ENCODE measurements around the gene PTPN22. TPM values are rescaled to one million over a fixed set of nuclear protein-coding genes. Genes with fewer than 3 reads are reported as not detected.

The PTPN22 gene
- total RNA-seq, 1 donor from 2014 or later, result 0.70 TPM

DNA sequence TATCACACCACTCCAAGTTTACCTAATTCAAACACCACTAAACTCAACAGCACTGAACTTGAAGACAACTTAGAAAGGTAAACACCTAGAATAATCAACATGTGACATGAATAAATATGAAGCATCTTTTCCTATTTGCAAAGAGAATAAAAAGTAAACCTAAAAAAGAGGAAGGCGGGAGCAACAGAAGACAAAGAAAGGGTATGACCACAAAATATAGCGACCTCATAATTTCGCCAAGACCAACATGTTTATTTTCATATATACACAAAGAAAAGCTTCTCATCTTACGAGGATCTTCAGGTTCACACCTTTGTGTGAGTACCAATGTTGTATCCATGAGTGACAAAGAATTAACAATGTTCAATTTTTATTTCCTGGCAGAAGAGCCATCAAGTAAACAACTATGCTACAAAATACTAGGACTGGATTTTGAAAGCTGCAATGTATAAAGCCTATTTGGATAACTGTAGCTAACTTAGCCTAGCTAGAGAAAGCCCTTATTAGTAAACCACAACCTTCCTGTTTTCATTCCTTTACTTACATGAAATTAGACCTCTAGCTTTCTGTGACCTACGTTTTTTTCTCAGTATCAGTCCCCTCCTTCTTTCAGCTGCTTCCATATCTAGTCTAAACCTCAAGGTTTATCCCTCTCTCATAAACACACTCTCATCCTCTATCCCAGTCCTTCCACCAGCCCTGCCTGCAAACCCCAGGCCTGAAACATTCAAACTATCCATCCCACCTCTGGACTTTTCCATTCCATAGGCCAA, 91.0 kb downstream of the PTPN22 start:
- no peak for DNase-seq (ENCODE audit: low spot score)
- intact Hi-C loops (cut with DNase I), result no loop called here

DNA sequence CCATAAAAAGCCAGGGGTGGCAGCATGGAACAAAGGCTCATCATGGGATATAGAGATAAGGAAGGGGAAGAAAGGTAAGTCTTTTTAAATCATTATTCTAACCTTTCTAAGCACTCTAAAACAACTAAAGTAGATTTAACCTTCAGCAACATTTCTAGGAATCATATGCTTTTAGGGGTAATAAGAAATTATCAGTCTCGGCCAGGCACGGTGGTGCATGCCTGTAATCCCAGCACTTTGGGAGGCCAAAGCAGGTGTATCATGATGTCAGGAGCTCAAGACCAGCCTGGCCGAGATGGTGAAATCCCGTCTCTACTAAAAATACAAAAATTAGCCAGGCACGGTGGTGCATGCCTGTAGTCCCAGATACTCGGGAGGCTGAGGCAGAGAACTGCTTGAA, 92.0 kb downstream of the PTPN22 start:
- no peak for DNase-seq (ENCODE audit: low spot score)
- intact Hi-C loops (cut with DNase I), result no loop called here

DNA sequence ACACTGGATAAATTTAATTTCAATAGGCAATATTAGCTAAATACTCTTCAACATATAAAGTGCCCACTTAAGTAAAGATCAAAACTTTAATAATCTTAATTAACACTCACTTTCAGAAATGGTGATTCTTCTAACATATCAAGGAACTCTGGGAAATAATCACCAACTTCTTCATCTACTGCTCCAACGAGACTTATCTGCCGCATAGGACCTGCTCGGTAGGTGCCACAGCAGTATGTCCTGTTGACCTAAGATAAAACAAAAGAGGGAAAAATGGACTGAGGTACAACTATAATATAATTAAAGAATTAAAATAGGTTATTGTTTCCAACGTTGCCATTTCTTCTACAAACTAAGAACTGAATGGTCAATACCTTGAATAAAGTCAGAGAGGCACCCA, 94.0 kb downstream of the PTPN22 start:
- intact Hi-C loops (cut with DNase I), result no loop called here
- no peak for DNase-seq (ENCODE audit: low spot score)

DNA sequence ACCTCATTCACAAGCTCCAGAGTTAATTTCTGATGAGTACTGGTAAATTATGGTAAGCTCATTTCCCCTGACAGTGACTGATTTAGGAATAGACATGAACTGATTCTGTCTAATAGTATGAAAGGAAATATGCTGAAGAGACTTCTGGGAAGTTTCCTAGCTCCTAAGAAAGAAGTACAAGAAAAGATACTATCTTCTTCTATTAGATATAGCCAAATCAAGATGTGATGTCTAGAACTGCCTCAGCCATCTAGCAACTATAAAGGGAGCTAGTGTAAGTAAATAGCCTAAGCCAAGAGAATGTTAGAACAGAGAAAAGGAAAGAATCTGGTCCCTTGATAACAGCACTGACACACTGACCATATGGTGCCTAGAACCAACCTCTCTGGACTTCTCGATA, 101.5 kb downstream of the PTPN22 start:
- intact Hi-C loops (cut with DNase I), result no loop called here
- DNase-seq (ENCODE audit: low spot score), result no peak

DNA sequence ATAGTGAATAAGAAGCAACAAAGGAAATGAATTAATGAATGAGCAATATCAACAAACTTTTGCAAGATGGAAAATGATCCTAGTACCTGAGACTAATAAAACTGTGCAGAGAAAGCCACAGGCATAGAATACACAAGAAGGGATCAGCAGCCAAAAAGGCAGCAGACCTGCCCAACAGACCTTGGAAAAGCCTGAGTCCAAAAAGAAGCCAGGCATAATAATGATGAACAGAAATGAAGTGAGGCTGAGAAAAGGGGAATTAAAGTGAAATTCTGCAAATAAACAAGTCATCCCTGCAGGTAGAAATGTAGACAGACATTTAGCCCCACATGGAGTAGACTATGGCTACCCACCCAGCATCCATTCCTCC, 101.9 kb downstream of the PTPN22 start:
- DNase-seq (ENCODE audit: low spot score), result no peak
- intact Hi-C loops (cut with DNase I), result no loop called here

DNA sequence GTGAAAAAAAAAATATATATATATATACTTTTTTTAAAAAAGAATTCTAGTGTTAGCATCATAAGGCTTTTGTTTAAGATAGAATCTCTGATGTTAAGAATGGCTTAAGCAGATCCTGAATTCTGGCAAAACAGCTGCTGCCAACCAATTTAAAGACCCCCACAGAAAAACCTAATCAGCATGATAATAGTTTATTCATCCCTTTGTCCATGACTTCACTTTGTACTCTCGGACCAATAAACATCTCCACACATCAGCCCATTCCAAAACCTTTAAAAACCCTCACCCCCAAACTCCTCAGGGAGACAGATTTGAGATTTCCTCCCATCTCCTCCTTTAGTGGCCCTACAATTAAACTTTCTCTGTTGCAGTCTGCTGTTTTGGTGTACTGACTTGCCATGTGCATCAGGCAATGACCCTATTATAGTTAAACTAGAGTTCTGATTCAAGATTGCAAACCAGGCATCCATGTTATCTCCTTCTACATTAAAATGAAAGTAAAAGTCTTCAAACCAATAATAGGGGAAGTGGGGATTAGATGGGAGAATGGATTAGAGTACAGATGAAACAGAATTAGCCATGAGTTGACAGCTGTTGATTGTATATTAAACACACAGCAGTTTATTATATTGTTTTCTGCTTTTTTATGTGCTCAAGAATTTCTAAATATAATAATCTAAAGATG, 102.5 kb downstream of the PTPN22 start:
- intact Hi-C loops (cut with DNase I), result no loop called here
- DNase-seq (ENCODE audit: low spot score), result no peak

DNA sequence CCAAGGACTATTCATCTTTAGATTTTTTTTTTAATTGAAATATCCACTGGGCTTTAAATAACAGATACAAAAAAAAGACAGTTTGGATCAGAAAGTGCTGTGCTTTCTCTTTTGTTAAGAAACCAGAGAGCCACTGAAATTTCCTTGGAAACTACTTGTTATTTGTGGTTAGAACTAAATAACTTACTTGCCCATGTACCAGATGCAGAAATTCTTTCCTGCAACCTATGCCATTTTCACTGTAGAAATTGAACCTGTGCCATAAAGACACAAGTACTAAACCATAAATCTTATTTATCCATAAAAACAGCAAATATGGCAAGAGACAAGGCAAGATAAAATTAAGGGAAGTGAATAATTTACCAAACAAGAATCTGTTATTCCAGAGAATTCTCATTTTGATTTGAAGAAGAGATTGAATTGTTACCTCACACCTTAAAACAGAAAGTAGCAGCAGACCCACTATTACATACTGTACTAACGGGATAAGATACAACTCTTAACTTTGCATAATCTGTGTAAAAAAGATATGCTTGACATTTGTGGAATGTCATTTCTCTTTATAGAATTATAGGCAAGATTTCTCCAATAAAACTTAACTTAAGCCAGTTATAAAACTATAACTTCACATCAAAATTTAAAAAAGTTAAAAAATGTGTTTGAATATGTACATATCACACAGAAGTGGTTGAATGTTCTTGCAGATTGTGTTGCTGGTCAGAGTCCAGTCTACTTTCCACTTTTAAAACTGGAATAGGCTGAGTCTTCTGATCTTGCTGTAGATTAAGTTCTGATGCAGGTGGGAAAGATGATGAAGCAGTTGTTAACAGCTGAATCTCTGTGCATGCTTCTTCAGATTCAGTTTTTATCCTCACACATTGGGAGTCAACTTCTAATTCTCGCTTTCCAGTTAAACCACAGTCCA, 105.9 kb downstream of the PTPN22 start:
- intact Hi-C loops (cut with DNase I), result no loop called here
- no peak for DNase-seq (ENCODE audit: low spot score)

Other genes starting within 250 kb of the PTPN22 start
- gene PHTF1, start 112.2 kb downstream of the PTPN22 start, total RNA-seq, result 15.0 TPM
- gene RSBN1, start 59.2 kb downstream of the PTPN22 start, total RNA-seq, result 11.0 TPM
- gene BCL2L15, start 15.9 kb upstream of the PTPN22 start, total RNA-seq, result not detected
- gene AP4B1, start 33.1 kb upstream of the PTPN22 start, total RNA-seq, result 12.6 TPM
- gene DCLRE1B, start 33.6 kb upstream of the PTPN22 start, total RNA-seq, result 2.1 TPM
- 63.5 TPM for gene HIPK1, start 57.6 kb upstream of the PTPN22 start, total RNA-seq
- gene OLFML3, start 107.8 kb upstream of the PTPN22 start, total RNA-seq, result 8.2 TPM

All from cardiac septum (tissue), 1 donor.